ENCODE measurements around the gene SHOC2. TPM values are rescaled to one million over a fixed set of nuclear protein-coding genes. Genes with fewer than 3 reads are reported as not detected.
A peak's percentile ranks its signal among the peaks of the same experiment; 100 is the strongest.

Gene SHOC2
- total and polyA plus RNA-seq, 2 experiments from 2014 or later: 64.6 to 67.7 TPM

DNA sequence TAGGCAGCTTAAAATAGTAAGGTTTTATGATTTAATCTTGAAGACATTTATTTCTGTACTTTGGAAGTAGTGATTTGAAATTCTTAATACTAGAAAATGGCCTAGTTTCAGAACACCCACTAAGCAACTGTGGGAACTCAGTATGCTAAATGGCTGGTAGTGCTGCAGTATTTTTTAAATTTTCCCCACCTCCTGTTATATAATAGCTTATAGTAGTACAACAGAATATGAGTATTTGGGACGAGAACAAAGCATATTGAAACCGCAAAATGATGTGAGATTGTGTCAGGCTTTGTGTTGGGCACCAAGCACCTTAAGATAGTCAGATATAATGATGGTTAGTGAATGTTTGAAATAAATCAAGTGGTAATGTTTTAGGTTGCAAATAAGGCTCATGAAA lies 8.1 kb downstream of the SHOC2 start:
- H2AFZ ChIP-seq: no peak overlapping the region
- 87 to 88% methylated on average over 2 of the region's 2 CpGs for WGBS, 2 experiments (ENCODE audit: low coverage in 1 of 2, low lambda C conversion rate in 2 of 2, missing lambda C conversion rate in 2 of 2)
- H4K20me1 ChIP-seq (ENCODE audit: insufficient read depth): peaks cover 50% of the 10 kb centered on the region
- H3K4me2 ChIP-seq (ENCODE audit: unreplicated experiment): no peak overlapping the region
- H3F3A ChIP-seq (ENCODE audit: insufficient read depth): 0 out of 2 replicates have a peak, but pooled peaks cover 4% of the 10 kb centered on the region
- H3K4me3 ChIP-seq: no peak overlapping the region
- H3K9me3 ChIP-seq (ENCODE audit: low read depth): no peaks in the 10 kb centered on the region
- TF ChIP-seq EZH2phosphoT487 (IDR thresholded peaks at IDR 0.05; ENCODE audit: insufficient read depth, low read depth) (no peak), EZH2 (IDR thresholded peaks at IDR 0.05; ENCODE audit: insufficient read depth, poor library complexity, severe bottlenecking) (no peak)
- H3K9me2 ChIP-seq (ENCODE audit: insufficient read depth): no peaks in the 10 kb centered on the region
- no peaks in the 10 kb centered on the region for H3K36me3 ChIP-seq (ENCODE audit: low read depth)
- DNase-seq: no peak
- in situ Hi-C loops (cut with MboI): no loop called here
- H3K4me1 ChIP-seq (ENCODE audit: insufficient read depth): peaks cover 15% of the 10 kb centered on the region
- peaks cover 100% of the 10 kb centered on the region for H3K79me2 ChIP-seq (ENCODE audit: insufficient read depth)
- no peaks in the 10 kb centered on the region for H3K27me3 ChIP-seq (replicated peaks; ENCODE audit: insufficient read depth)
- no peak overlapping the region for H3K27ac ChIP-seq
- H3K9ac ChIP-seq: no peak overlapping the region

DNA sequence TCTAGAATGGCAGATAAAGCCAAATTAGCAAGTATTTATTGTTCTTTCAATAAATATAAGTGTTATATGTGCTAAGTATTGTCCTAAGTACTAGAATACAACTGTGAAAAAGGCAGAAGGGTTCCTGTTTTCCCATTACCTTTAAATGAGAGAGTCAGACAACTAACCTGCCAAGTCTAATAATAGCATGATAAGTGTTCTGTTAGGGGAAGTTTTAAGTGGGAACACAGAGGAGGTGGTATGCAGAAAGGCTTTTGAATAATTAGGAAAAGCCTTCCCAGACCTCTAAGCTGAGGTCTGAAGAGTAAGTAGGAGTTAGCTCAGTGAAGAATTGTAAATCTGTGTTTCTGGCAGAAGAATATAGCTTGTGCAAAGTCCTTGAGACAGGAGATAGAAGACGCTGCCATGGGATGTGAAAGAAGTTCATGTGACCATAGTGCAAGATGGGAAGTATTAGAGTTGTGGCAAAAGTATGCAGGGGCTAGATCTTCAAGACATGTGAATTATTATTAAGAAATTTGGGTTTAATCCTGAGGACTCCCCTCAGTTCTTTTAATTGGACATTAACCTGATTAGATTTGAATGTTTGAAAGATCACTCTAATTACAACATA lies 12.5 kb downstream of the SHOC2 start:
- no peaks in the 10 kb centered on the region for H3K9me2 ChIP-seq (ENCODE audit: insufficient read depth)
- H2AFZ ChIP-seq: no peak overlapping the region
- DNase-seq: no peak
- peaks cover 100% of the 10 kb centered on the region for H3K79me2 ChIP-seq (ENCODE audit: insufficient read depth)
- no peaks in the 10 kb centered on the region for H3K36me3 ChIP-seq (ENCODE audit: low read depth)
- H3K27ac ChIP-seq: no peak overlapping the region
- no peak overlapping the region for H3K4me3 ChIP-seq
- no peak overlapping the region for H3K9ac ChIP-seq
- H3K27me3 ChIP-seq (replicated peaks; ENCODE audit: insufficient read depth): no peaks in the 10 kb centered on the region
- 98 to 100% methylated on average over 1 of the region's 1 CpG for WGBS, 2 experiments (ENCODE audit: low coverage in 1 of 2, low lambda C conversion rate in 2 of 2, missing lambda C conversion rate in 2 of 2)
- peaks cover 50% of the 10 kb centered on the region for H4K20me1 ChIP-seq (ENCODE audit: insufficient read depth)
- 0 out of 2 replicates have a peak, but pooled peaks cover 4% of the 10 kb centered on the region for H3F3A ChIP-seq (ENCODE audit: insufficient read depth)
- H3K9me3 ChIP-seq (ENCODE audit: low read depth): no peaks in the 10 kb centered on the region
- TF ChIP-seq EZH2phosphoT487 (IDR thresholded peaks at IDR 0.05; ENCODE audit: insufficient read depth, low read depth) (no peak), EZH2 (IDR thresholded peaks at IDR 0.05; ENCODE audit: insufficient read depth, poor library complexity, severe bottlenecking) (no peak)
- H3K4me1 ChIP-seq (ENCODE audit: insufficient read depth): peaks cover 7% of the 10 kb centered on the region
- no peak overlapping the region for H3K4me2 ChIP-seq (ENCODE audit: unreplicated experiment)
- in situ Hi-C loops (cut with MboI): no loop called here

DNA sequence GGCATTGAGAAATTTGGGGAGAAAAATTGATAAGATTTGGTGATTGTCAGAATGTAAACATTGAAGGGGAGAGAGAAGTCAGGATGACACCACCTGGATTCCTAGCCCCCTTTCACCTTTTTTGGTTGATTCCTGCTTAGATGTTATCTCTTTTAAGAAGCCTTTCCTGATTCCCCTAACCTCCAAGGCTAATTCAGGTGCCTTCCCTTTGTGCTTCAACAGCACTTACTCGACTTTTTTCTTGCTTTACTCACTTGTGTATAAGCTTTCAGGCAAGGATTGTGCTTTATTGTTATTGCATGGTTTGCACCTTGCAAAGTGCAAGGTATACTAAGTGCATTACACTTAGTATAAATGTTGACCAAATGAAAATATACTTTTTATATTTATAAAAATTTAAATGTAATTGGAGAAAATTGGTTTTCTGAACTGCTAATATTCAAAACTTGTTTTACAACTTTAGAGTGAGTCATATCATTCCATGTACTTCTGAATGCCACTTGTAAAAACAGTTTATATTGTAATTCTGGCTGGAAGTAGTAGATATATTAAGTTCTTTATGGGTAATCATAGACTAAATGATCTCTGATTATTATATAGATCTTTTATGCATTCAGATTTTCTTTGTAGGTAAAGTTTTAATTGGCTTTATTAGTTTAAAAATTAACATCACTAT lies 13.2 kb downstream of the SHOC2 start:
- DNase-seq: peak; percentile 25
- Histone ChIP-seq H3K79me2 (ENCODE audit: insufficient read depth) (peaks cover 100% of the 10 kb centered on the region), H3K9me3 (ENCODE audit: low read depth) (no peaks in the 10 kb centered on the region), H3K9me2 (ENCODE audit: insufficient read depth) (no peaks in the 10 kb centered on the region), H2AFZ (no peak overlapping the region), H3K27me3 (replicated peaks; ENCODE audit: insufficient read depth) (no peaks in the 10 kb centered on the region), H3F3A (ENCODE audit: insufficient read depth) (0 out of 2 replicates have a peak, but pooled peaks cover 4% of the 10 kb centered on the region), H3K27ac (no peak overlapping the region), H3K4me1 (ENCODE audit: insufficient read depth) (peaks cover 7% of the 10 kb centered on the region), H3K4me2 (ENCODE audit: unreplicated experiment) (no peak overlapping the region), H3K4me3 (no peak overlapping the region), H4K20me1 (ENCODE audit: insufficient read depth) (peaks cover 50% of the 10 kb centered on the region), H3K9ac (no peak overlapping the region), H3K36me3 (ENCODE audit: low read depth) (no peaks in the 10 kb centered on the region)
- no peak for TF ChIP-seq EZH2 (IDR thresholded peaks at IDR 0.05; ENCODE audit: insufficient read depth, poor library complexity, severe bottlenecking)
- TF ChIP-seq EZH2phosphoT487 (IDR thresholded peaks at IDR 0.05; ENCODE audit: insufficient read depth, low read depth): no peak
- WGBS, 2 experiments (ENCODE audit: low coverage in 1 of 2, low lambda C conversion rate in 2 of 2, missing lambda C conversion rate in 2 of 2): 97 to 100% methylated on average over 1 of the region's 1 CpG
- in situ Hi-C loops (cut with MboI): no loop called here

DNA sequence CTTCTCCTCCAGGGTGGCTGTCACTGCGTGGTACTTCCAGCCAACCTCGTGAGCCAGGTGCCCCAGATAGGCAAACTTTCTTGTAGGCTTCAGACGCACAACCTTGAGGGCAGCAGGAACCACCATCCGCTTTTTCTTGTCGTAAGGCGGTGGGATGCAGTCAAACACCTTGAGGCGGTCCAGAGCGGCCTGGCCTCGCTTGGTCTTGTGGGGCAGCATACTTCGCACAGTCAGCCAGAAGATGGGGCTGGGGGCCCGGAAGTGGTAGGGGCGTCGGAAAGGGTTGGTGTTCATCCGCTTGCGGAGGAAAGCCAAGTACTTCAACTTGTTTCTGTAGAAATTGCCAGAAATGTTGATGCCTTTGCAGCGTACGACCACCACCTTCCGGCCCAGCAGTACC lies 17.4 kb downstream of the SHOC2 start:
- peaks cover 100% of the 10 kb centered on the region for H3K79me2 ChIP-seq (ENCODE audit: insufficient read depth)

More for the DNA sequence above, 17.4 kb downstream of the SHOC2 start:
- WGBS, 2 experiments (ENCODE audit: low coverage in 1 of 2, low lambda C conversion rate in 2 of 2, missing lambda C conversion rate in 2 of 2): 98 to 99% methylated on average over 17 to 18 of the region's 18 CpGs
- H3K36me3 ChIP-seq (ENCODE audit: low read depth): peaks cover 2% of the 10 kb centered on the region; the same call in 1 of the 2 replicates
- peaks cover 28% of the 10 kb centered on the region for H4K20me1 ChIP-seq (ENCODE audit: insufficient read depth)
- H3K9me3 ChIP-seq (ENCODE audit: low read depth): no peaks in the 10 kb centered on the region
- in situ Hi-C loops (cut with MboI): no loop called here
- H3K27ac ChIP-seq: no peak overlapping the region
- no peak overlapping the region for H2AFZ ChIP-seq
- no peak overlapping the region for H3K4me2 ChIP-seq (ENCODE audit: unreplicated experiment)
- no peaks in the 10 kb centered on the region for H3K9me2 ChIP-seq (ENCODE audit: insufficient read depth)
- no peaks in the 10 kb centered on the region for H3K27me3 ChIP-seq (replicated peaks; ENCODE audit: insufficient read depth)
- no peak overlapping the region for H3K4me3 ChIP-seq
- H3K9ac ChIP-seq: no peak overlapping the region
- H3F3A ChIP-seq (ENCODE audit: insufficient read depth): 0 out of 2 replicates have a peak, but pooled peaks cover 3% of the 10 kb centered on the region
- H3K4me1 ChIP-seq (ENCODE audit: insufficient read depth): peaks cover 7% of the 10 kb centered on the region
- no peak for DNase-seq
- TF ChIP-seq EZH2 (IDR thresholded peaks at IDR 0.05; ENCODE audit: insufficient read depth, poor library complexity, severe bottlenecking) (no peak), EZH2phosphoT487 (IDR thresholded peaks at IDR 0.05; ENCODE audit: insufficient read depth, low read depth) (no peak)

All from GM23248 (cell line).